ENCODE results near the gene KMT2E. TPM values are rescaled to one million over a fixed set of nuclear protein-coding genes. Genes with fewer than 3 reads are reported as not detected.

Gene KMT2E
- total RNA-seq, 4 donors from 2014 or later, result 96.9 to 156 (median 110) TPM

GRCh38 chr7:105137898-105138297, 123.9 kb downstream of the KMT2E start:
- TF ChIP-seq CTCF (IDR thresholded peaks at IDR 0.05; ENCODE audit: low read depth), result no peak

- no peak for TF ChIP-seq CTCF (IDR thresholded peaks at IDR 0.05; ENCODE audit: low read depth)
These were observed 125.4 kb downstream of the KMT2E start for GRCh38 chr7:105139381-105139780.

DNA sequence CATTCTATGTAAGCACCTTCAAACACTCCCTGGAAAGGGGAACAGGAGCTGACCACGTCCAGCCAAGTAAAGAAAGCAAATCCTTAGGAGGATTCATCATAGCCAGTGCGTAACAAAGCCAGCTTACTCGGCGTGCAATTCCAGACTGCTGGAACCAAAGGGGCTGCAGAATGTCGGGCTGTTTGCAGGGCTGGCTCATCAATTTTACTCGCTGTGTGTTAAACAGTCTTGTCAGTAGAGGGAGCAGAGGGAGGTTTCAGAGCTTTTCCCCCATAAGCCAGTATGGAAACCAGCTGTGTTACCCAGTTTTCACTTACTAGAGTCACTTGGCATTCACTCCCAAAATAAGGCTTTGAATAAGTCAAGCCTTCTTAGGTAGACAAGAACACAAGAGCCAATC, 127.1 kb downstream of the KMT2E start:
- no peak for TF ChIP-seq CTCF (IDR thresholded peaks at IDR 0.05; ENCODE audit: low read depth)

DNA sequence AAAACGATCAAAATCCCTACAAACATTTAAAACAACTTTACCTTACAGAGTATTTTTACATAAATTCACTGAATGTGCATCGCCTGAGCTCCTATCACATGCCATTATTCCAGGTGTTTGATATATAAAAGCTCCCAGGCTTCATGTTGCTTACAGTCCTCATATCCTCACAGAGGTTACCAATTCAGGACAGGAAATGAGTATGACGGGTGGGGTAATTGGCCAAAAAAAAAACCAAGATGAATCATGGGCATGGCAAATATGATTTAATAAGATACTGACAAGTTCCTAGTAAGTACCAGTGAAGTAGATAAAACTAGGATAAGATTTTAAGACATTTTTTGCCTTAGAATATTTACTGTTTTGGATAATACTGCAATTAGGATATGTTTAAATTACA, 135.8 kb downstream of the KMT2E start:
- TF ChIP-seq CTCF (IDR thresholded peaks at IDR 0.05; ENCODE audit: low read depth), result no peak

- no peak for TF ChIP-seq CTCF (IDR thresholded peaks at IDR 0.05; ENCODE audit: low read depth)
These were observed 137.1 kb downstream of the KMT2E start for GRCh38 chr7:105151152-105151551.

GRCh38 chr7:105153531-105153930, 139.5 kb downstream of the KMT2E start:
- no peak for TF ChIP-seq CTCF (IDR thresholded peaks at IDR 0.05; ENCODE audit: low read depth)

DNA sequence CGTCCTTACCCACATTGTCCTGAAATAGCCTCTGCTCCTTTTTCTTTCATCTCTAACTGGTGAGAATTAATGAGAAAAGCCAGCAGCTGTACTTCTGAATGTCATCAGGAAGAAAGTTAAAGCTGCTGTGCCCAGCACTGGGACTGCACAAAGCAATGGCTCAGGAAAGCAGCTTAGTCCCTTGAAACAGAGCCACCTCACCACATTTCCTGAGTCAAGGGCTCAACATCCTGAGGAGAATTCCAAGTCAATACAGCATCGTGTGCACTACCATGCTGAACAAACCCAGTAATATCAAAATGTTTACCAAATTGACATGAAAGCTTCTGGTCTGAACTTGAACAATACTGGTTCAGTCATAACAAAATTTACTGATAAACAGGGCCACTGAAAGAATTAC, 140.1 kb downstream of the KMT2E start:
- no peak for TF ChIP-seq CTCF (IDR thresholded peaks at IDR 0.05; ENCODE audit: low read depth)
